Stimulated activated CD8-positive, alpha-beta memory T cell treated with anti-CD3 and anti-CD28 coated beads, Interleukin-12 subunit alpha, Interleukin-12 subunit beta, amount 100 ng/mL, for 24 hours (primary cell): ENCODE data around the gene ZNF132.
"Not testable (repeated sequence)": the region's sequence is repeated elsewhere in the genome, so short reads cannot be mapped to it uniquely, and the experiment has no call there.

Experiments used
- DNase-seq: peaks from one replicate; pipeline ENCODE4 v3.0.0-alpha.2; 2020; ENCODE audit errors: extremely low read depth

ZNF132 gene

GRCh38 chr19:58406818-58407657 is 32.9 kb downstream of the ZNF132 start:
- no peak for DNase-seq

- DNase-seq = not testable (repeated sequence)
These were observed 36.0 kb downstream of the ZNF132 start for GRCh38 chr19:58403920-58404478.

GRCh38 chr19:58401840-58402421 is 38.0 kb downstream of the ZNF132 start:
- DNase-seq = no peak

- peak; percentile 96 for DNase-seq
These were observed 38.8 kb downstream of the ZNF132 start for GRCh38 chr19:58400916-58401839.

- DNase-seq = no peak
These were observed 39.5 kb downstream of the ZNF132 start for GRCh38 chr19:58400316-58400915.

GRCh38 chr19:58399903-58400302 is 40.0 kb downstream of the ZNF132 start:
- DNase-seq = no peak

GRCh38 chr19:58398545-58398944 is 41.4 kb downstream of the ZNF132 start:
- DNase-seq = no peak

- DNase-seq = no peak
These were observed 41.9 kb downstream of the ZNF132 start for GRCh38 chr19:58398087-58398486.

- DNase-seq = no peak
These were observed 42.4 kb downstream of the ZNF132 start for GRCh38 chr19:58397533-58398037.

GRCh38 chr19:58396691-58397532 is 43.0 kb downstream of the ZNF132 start:
- no peak for DNase-seq

- no peak for DNase-seq
These were observed 43.9 kb downstream of the ZNF132 start for GRCh38 chr19:58395979-58396627.

GRCh38 chr19:58395220-58395978 is 44.6 kb downstream of the ZNF132 start, which contains the start of gene RNF225:
TSS of gene RNF225 (plus strand) at chr19:58395656. CDS start at chr19:58396090, 434 bp downstream.
- no peak for DNase-seq

GRCh38 chr19:58394821-58395219 is 45.1 kb downstream of the ZNF132 start:
- no peak for DNase-seq

GRCh38 chr19:58393725-58394033 is 46.3 kb downstream of the ZNF132 start:
- no peak for DNase-seq

GRCh38 chr19:58392945-58393724 is 46.8 kb downstream of the ZNF132 start:
- DNase-seq = no peak

GRCh38 chr19:58388175-58388526 is 51.8 kb downstream of the ZNF132 start:
- no peak for DNase-seq

- DNase-seq = no peak
These were observed 52.4 kb downstream of the ZNF132 start for GRCh38 chr19:58387338-58388174.
